RWPE1 (cell line): ENCODE measurements around the gene PDXDC1.
"Not testable (repeated sequence)": the region's sequence is repeated elsewhere in the genome, so short reads cannot be mapped to it uniquely, and the experiment has no call there.

Experiments used
- CTCF ChIA-PET: fragments of 350-600 bp; sonication (Branson Sonifier 250); formaldehyde crosslinking; extraction: SDS; loops from one replicate; lab custom pipeline; 2021; lab: Yijun Ruan, JAX
- POLR2A ChIA-PET: fragments of 400-600 bp; formaldehyde crosslinking; extraction: SDS; loops from one replicate; lab custom pipeline; 2020; ENCODE audit warnings: antibody characterized with exemption; ENCODE audit not compliant: low non-redundant PET; lab: Yijun Ruan, JAX
- DNase-seq: peaks from one replicate; pipeline ENCODE4 v3.0.0; 2012; ENCODE audit warnings: low spot score
- H3K27ac ChIP-seq: fragments of 450-650 bp; 2 replicates; pipeline ENCODE4 v1.5.1; 2017
- CTCF ChIP-seq: fragments of 450-650 bp; conservative IDR thresholded peaks from 2 replicates; pipeline ENCODE4 v1.5.1; 2017; ENCODE audit warnings: low read depth, mild to moderate bottlenecking

The PDXDC1 gene

DNA sequence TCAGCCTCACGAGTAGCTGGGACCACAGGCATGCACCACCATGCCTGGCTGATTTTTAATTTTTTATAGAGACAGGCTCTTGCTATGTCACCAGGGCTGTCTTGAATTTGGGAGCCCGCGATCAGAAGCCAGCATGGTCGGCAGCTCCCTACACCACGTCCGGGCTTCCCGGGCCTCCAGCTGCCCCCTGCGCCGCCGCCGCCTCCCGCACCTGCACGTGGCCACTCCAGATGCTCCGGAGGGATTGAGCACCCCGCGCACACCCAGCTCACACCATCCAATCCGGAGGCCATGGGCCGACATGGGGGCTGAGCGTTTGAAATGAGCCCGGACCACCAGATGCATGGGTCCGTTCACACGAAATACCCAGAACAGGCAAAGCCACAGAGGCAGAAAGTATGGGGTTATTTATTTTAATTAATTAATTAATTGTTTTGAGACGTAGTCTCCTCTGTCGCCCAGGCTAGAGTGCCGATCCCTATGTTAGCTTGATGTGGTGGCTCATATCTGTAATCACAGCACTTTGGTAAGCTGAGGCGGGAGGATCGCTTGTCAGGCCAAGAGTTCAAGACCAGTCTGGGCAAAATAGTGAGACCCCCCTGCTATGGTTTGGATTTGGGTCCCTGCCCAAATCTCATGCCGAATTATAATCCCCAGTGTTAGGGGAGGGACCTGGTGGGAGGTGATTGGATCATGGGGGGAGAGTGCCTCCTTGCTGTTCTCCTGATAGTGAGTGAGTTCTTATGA, 17.1 kb upstream of the PDXDC1 start:
- no peak overlapping the region for H3K27ac ChIP-seq
- CTCF ChIA-PET = no interaction called here
- POLR2A ChIA-PET = no interaction called here
- no peak for TF ChIP-seq CTCF
- no peak for DNase-seq

DNA sequence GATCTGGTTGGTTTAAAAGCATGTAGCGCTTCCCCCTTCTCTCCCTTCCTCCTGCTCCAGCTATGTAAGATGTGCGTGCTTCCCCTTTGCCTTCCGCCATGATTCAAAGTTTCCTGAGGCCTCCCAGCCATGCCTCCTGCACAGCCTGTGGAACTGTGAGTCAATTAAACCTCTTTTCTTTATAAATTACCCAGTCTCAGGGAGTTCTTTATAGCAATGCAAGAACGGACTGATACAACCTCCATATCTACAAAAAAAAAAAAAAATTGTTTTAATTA, 16.6 kb upstream of the PDXDC1 start:
- CTCF ChIA-PET = no interaction called here
- DNase-seq = no peak
- H3K27ac ChIP-seq = no peak overlapping the region
- TF ChIP-seq CTCF = no peak
- POLR2A ChIA-PET = no interaction called here

- no peak for DNase-seq
- POLR2A ChIA-PET = no interaction called here
- no peak overlapping the region for H3K27ac ChIP-seq
- CTCF ChIA-PET = no interaction called here
- TF ChIP-seq CTCF = no peak
These were observed 15.9 kb upstream of the PDXDC1 start for GRCh38 chr16:14958970-14959369.

- ChIA-PET CTCF (interaction anchor here (0.7 kb wide), 1 partner anchor 8 kb away, joined by 3 read pairs; no protein-coding TSS in a partner anchor), POLR2A (no interaction called here)
- no peak overlapping the region for H3K27ac ChIP-seq
- no peak for TF ChIP-seq CTCF
- DNase-seq = no peak
These were observed 13.2 kb upstream of the PDXDC1 start for GRCh38 chr16:14961405-14962186.

DNA sequence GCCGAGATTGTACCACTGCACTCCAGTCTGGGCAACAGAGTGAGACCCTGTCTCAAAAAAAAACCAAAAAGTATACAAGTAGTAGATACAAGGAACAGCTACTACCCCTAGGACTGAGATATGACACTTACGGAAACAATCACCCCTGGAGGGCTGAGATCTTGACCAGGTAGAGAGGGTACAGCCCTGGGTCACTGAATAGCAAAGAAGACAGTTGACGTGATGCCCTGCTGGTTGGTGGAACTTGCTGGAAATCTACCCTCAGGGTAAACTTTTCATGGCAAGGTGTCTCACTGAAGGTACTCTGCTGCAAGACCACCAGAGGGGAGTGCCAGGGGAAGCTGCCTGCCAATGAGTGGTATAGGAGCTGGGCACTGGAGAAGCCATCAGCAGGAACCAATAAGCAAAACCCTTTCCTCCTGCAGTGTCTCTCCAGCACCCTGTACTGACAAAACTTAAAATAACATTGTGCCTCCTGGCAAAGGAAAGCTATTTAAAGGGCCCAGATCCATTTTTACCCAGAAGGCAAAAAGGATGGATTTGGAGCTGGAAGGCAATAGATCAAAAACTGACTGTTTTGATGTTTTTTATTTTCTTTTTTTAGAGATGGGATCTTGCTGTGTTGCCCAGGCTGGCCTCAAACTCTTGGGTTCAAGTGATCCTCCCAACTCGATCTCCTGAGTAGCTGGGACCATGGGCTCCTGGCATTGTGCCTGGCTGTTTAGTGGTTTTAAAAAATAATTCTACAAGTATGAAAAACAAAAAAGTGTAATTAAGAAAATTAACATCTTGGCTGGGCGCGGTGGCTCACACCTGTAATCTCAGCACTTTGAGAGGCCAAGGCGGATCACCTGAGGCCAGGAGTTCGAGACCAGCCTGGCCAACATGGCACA, 11.3 kb upstream of the PDXDC1 start:
- no peak for TF ChIP-seq CTCF
- no peak for DNase-seq
- no peak overlapping the region for H3K27ac ChIP-seq
- ChIA-PET POLR2A (no interaction called here), CTCF (interaction anchor here (0.6 kb wide), 3 partner anchors 9 to 297 kb away, joined by 3 to 7 read pairs (median 6); no protein-coding TSS in a partner anchor)

GRCh38 chr16:14965328-14965727, 9.5 kb upstream of the PDXDC1 start:
- POLR2A ChIA-PET = no interaction called here
- no peak for TF ChIP-seq CTCF
- CTCF ChIA-PET = no interaction called here

DNA sequence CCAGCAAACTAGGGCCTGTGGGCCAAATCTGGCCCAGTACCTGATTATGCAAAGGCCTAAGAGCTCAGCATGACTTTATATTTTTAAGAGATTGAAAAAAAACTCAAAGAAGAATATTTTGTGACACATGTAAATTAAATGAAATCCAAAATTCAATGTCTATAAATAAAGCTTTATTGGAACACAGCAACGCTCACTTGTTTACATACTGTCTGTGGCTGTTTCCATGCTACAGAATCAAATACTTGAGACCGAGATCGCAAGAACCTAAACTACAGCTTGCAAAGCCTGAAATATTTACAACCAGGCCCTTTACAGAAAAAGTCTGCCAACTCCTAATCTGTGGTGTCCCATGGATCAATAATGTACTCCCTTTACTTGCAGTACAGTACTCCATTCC, 5.0 kb upstream of the PDXDC1 start:
- POLR2A ChIA-PET, H3K27ac ChIP-seq: not testable (repeated sequence)
- CTCF ChIA-PET = interaction anchor here (0.6 kb wide), 1 partner anchor 9 kb away, joined by 3 read pairs; no protein-coding TSS in a partner anchor

More at GRCh38 chr16:14965328-14965727, 9.5 kb upstream of the PDXDC1 start:
- H3K27ac ChIP-seq = no peak overlapping the region
- no peak for DNase-seq

GRCh38 chr16:14971621-14972228, 3.1 kb upstream of the PDXDC1 start:
- H3K27ac ChIP-seq = peak overlapping the region; percentile 32; the same call in 1 of the 2 replicates
- DNase-seq, CTCF ChIA-PET, POLR2A ChIA-PET: not testable (repeated sequence)

More for the DNA sequence above, 5.0 kb upstream of the PDXDC1 start:
- not testable (repeated sequence) for DNase-seq

DNA sequence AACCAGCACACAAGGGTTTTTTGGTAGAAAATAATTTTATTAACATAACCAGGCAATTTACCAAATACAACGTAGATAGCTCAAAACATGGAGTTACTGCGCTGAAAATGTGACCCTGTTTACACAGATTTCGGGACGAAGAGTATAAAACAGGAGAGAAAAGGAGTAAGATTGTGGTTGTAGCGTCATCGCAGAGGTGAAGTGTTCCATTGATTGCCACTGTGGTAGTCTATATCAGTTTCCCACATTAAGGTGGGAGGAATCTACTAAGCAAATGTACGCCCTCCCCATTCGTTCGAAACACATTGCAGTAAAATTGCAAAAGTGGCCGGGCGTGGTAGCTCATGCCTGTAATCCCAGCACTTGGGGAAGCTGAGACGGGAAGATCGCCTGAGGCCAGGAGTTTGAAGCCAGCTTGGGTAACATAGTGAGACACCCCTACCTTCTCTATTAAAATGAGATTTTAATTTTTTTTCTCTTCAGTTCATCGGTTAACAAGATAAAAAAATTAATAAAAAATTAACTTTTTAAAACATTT, 972 bp upstream of the PDXDC1 start:
- H3K27ac ChIP-seq, POLR2A ChIA-PET, DNase-seq, CTCF ChIA-PET: not testable (repeated sequence)
